ENCODE results near the gene NOP53. TPM values are rescaled to one million over a fixed set of nuclear protein-coding genes. Genes with fewer than 3 reads are reported as not detected.
A peak's percentile ranks its signal among the peaks of the same experiment; 100 is the strongest.
"Not testable (repeated sequence)": the region's sequence is repeated elsewhere in the genome, so short reads cannot be mapped to it uniquely, and the experiment has no call there.

NOP53 gene
- total and polyA plus RNA-seq, 5 experiments from 2014 or later = 266 to 882 (median 443) TPM

DNA sequence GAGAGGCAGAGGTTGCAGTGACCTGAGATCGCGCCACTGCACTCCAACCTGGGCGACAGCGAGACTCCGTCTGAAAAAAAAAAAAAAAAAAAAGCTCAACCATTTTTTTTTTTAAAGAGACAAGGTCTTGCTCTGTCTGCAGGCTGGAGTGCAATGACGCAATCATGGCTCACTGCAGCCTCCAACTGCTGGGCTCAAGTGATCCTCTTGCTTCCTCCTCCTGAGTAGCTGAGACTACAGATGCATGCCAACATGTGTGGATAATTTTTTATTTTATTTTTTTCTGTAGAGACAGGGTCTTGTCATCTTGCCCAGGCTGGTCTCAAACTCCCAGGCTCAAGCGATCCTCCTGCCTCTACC lies 21.8 kb upstream of the NOP53 start:
- Mint-ChIP-seq H3K27ac (no peak overlapping the region), H3K36me3 (no peaks in the 10 kb centered on the region), H3K27me3 (peaks cover 5 to 36% (median 26%) of the 10 kb centered on the region in 5 donors), H3K4me1 (peaks cover 0 to 6% (median 2%) of the 10 kb centered on the region in 4 donors), H3K9me3 (no peaks in the 10 kb centered on the region), H3K4me3 (no peak overlapping the region)
- ATAC-seq (peak in 1 of 2 donors; percentile 30), DNase-seq (no peak)
- POLR2A ChIA-PET = interaction anchor here (0.7 kb wide), 1 partner anchor 28 kb away, joined by 4 read pairs; no protein-coding TSS in a partner anchor

- Mint-ChIP-seq H3K4me3 (no peak overlapping the region), H3K27me3 (peaks cover 13 to 46% (median 35%) of the 10 kb centered on the region in 5 donors), H3K9me3 (no peaks in the 10 kb centered on the region), H3K27ac (no peak overlapping the region), H3K4me1 (peaks cover 12 to 24% (median 18%) of the 10 kb centered on the region in 4 donors), H3K36me3 (no peaks in the 10 kb centered on the region)
- ATAC-seq (no peak), DNase-seq (no peak)
- POLR2A ChIA-PET = no interaction called here
These were observed 19.5 kb upstream of the NOP53 start for GRCh38 chr19:47725759-47726401.

DNA sequence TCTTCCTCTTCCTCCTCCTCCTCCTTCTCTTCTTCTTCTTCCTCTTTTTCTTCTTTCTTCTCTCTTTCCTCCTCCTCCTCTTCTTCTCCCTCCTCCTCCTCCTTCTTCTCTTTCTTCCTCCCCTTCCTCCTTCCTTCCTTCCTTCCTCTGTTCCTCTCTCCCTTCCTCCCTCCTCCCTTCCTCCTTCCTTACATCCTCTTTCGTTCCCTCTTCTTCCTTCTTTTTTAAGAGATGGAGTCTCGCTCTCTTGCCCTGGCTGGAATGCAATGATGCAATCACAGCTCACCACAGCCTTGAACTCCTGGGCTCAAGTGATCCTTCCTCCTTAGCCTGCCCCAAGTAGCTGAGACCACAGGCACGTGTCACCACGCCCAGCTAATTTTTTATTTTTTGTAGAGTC lies 18.9 kb upstream of the NOP53 start:
- no peak for DNase-seq
- ATAC-seq = no peak
- Mint-ChIP-seq H3K9me3 (no peaks in the 10 kb centered on the region), H3K4me1 (peaks cover 12 to 24% (median 19%) of the 10 kb centered on the region in 4 donors), H3K4me3 (peak overlapping the region in 1 of 10 donors; percentile 38), H3K27me3 (peaks cover 14 to 46% (median 35%) of the 10 kb centered on the region in 5 donors), H3K27ac (no peak overlapping the region), H3K36me3 (no peaks in the 10 kb centered on the region)
- POLR2A ChIA-PET = no interaction called here

DNA sequence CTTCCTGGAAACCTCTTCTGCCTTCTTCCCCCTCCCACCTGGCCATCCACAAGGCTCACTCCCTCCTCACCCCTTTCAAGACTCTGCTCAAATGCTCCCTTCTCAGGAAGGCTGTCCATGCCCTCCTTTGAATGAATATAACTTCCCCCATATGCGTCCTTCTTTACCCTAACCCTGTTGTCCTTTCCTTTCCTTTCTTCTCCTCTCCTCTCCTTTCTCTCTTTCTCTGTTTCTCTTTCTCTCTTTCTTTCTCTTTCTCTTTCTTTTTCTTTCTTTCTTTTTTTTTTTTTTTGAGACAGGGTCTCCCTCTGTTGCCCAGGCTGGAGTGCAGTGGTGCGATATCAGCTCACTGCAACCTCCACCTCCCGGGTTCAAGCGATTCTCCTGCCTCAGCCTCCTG lies 17.1 kb upstream of the NOP53 start:
- Mint-ChIP-seq H3K4me3 (peak overlapping the region in 3 of 10 donors; percentile 30 to 58 (median 33)), H3K4me1 (peaks cover 12 to 24% (median 19%) of the 10 kb centered on the region in 4 donors), H3K27ac (peak overlapping the region in 1 of 10 donors; percentile 40), H3K27me3 (peaks cover 14 to 36% (median 29%) of the 10 kb centered on the region in 5 donors)
- ATAC-seq, DNase-seq, H3K9me3 Mint-ChIP-seq, POLR2A ChIA-PET, H3K36me3 Mint-ChIP-seq: not testable (repeated sequence)

DNA sequence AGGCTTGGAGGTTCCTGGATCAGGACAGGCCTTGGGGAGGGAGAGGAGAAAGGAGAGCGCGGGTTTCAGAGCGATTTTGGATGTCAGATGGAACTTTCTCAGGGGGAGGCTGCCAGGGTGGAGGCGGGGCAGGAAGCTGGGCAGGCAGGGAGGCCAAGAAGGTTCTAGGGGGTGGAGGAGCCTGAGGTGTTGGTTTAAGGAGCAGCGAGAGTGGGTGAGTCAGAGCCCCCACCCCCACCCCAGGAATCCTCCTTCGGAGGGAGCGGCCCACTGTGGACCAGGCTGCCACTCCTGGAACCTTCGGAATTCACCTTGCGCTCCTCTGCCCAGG lies 15.9 kb upstream of the NOP53 start:
- no peak for DNase-seq
- POLR2A ChIA-PET = no interaction called here
- Mint-ChIP-seq H3K27me3 (peaks cover 17 to 41% (median 35%) of the 10 kb centered on the region in 5 donors), H3K9me3 (no peaks in the 10 kb centered on the region), H3K4me1 (peaks cover 12 to 24% (median 19%) of the 10 kb centered on the region in 4 donors), H3K4me3 (peak overlapping the region; percentile 64 to 92 (median 77)), H3K36me3 (no peaks in the 10 kb centered on the region), H3K27ac (peak overlapping the region in 3 of 10 donors; percentile 25 to 73 (median 62))
- ATAC-seq = peak; percentile 50 to 51

- POLR2A ChIA-PET = no interaction called here
- H3K9me3 Mint-ChIP-seq = no peaks in the 10 kb centered on the region
- H3K4me3 Mint-ChIP-seq = peak overlapping the region; percentile 64 to 92 (median 78)
- peaks cover 12 to 24% (median 19%) of the 10 kb centered on the region in 4 donors for H3K4me1 Mint-ChIP-seq
- DNase-seq (peak in 1 of 10 donors; percentile 30), ATAC-seq (peak; percentile 50 to 76)
- H3K27ac Mint-ChIP-seq = no peak overlapping the region
- peaks cover 17 to 37% (median 35%) of the 10 kb centered on the region in 5 donors for H3K27me3 Mint-ChIP-seq
- H3K36me3 Mint-ChIP-seq = no peaks in the 10 kb centered on the region
These were observed 15.4 kb upstream of the NOP53 start for GRCh38 chr19:47729799-47730520.

DNA sequence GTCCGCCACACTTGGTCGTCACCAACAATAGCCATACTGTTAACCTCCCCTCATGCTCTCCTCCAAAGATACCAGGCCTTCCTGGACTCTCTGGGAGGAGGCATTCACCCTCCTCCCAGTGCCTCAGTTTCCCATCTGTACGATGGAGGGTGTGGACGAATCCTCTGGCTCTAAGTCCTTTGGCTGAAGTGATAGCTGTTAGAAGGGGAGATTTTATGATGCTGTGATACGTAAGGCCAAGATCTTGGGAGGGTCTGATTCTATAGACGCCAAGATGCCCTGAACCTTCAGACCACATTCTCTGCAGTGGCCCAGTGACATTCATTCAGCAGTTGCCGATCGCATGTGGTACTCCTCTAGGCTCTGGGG lies 14.8 kb upstream of the NOP53 start:
- ATAC-seq (peak in 1 of 2 donors; percentile 12), DNase-seq (no peak)
- Mint-ChIP-seq H3K27ac (no peak overlapping the region), H3K36me3 (no peaks in the 10 kb centered on the region), H3K27me3 (peaks cover 17 to 37% (median 35%) of the 10 kb centered on the region in 5 donors), H3K4me3 (peak overlapping the region in 8 of 10 donors; percentile 46 to 92 (median 60)), H3K9me3 (no peaks in the 10 kb centered on the region), H3K4me1 (peaks cover 12 to 24% (median 19%) of the 10 kb centered on the region in 4 donors)
- POLR2A ChIA-PET = no interaction called here

DNA sequence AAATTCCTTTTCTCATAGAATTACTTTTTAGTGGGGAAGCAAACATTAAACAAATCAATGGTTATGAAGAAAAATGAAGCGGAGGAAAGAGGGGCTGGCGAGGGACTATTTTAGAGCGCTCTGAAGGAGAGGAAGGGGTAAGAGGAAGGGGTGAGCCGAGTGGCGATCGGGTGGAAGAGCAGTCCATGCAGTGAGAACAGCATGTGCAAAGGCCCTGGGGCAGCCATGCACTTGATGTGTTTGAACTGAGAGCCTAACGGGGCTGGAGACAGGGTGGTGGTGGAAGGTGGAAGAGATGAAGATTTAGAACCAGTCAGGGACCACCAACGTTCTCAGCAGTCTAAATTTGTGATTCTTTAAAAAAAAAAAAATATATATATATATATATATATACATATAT lies 14.4 kb upstream of the NOP53 start:
- ATAC-seq (no peak), DNase-seq (no peak)
- POLR2A ChIA-PET = interaction anchor here (0.6 kb wide), 1 partner anchor 73 kb away, joined by 3 read pairs; no protein-coding TSS in a partner anchor
- no peaks in the 10 kb centered on the region for H3K36me3 Mint-ChIP-seq
- H3K27me3 Mint-ChIP-seq = peaks cover 17 to 36% (median 35%) of the 10 kb centered on the region in 5 donors
- peak overlapping the region in 1 of 10 donors; percentile 43 for H3K27ac Mint-ChIP-seq
- peaks cover 12 to 24% (median 19%) of the 10 kb centered on the region in 4 donors for H3K4me1 Mint-ChIP-seq
- H3K4me3 Mint-ChIP-seq = peak overlapping the region in 3 of 10 donors; percentile 60 to 78 (median 60)
- no peaks in the 10 kb centered on the region for H3K9me3 Mint-ChIP-seq

- Mint-ChIP-seq H3K4me1 (peaks cover 2 to 6% (median 4%) of the 10 kb centered on the region in 4 donors), H3K27me3 (peaks cover 7 to 14% (median 10%) of the 10 kb centered on the region in 5 donors), H3K36me3 (no peaks in the 10 kb centered on the region), H3K4me3 (no peak overlapping the region), H3K27ac (no peak overlapping the region), H3K9me3 (no peaks in the 10 kb centered on the region)
- DNase-seq (no peak), ATAC-seq (no peak)
- POLR2A ChIA-PET = no interaction called here
These were observed 10.2 kb upstream of the NOP53 start for GRCh38 chr19:47735131-47735530.

DNA sequence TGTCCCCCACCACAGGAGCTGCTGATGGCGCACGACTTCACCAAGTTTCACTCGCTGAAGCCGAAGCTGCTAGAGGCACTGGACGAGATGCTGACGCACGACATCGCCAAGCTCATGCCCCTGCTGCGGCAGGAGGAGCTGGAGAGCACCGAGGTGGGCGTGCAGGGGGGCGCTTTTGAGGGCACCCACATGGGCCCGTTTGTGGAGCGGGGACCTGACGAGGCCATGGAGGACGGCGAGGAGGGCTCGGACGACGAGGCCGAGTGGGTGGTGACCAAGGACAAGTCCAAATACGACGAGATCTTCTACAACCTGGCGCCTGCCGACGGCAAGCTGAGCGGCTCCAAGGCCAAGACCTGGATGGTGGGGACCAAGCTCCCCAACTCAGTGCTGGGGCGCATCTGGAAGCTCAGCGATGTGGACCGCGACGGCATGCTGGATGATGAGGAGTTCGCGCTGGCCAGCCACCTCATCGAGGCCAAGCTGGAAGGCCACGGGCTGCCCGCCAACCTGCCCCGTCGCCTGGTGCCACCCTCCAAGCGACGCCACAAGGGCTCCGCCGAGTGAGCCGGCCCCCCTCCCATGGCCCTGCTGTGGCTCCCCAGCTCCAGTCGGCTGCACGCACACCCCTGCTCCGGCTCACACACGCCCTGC lies 4.4 kb upstream of the NOP53 start:
- Mint-ChIP-seq H3K27me3 (peaks cover 0 to 2% (median 0%) of the 10 kb centered on the region in 5 donors), H3K27ac (no peak overlapping the region), H3K36me3 (peaks cover 0 to 4% (median 0%) of the 10 kb centered on the region in 3 donors), H3K4me3 (no peak overlapping the region), H3K4me1 (peaks cover 8 to 26% (median 15%) of the 10 kb centered on the region in 4 donors), H3K9me3 (no peaks in the 10 kb centered on the region)
- DNase-seq (no peak), ATAC-seq (no peak)
- POLR2A ChIA-PET = interaction anchor here (0.6 kb wide), 1 partner anchor 304 kb away, joined by 3 read pairs; no protein-coding TSS in a partner anchor

DNA sequence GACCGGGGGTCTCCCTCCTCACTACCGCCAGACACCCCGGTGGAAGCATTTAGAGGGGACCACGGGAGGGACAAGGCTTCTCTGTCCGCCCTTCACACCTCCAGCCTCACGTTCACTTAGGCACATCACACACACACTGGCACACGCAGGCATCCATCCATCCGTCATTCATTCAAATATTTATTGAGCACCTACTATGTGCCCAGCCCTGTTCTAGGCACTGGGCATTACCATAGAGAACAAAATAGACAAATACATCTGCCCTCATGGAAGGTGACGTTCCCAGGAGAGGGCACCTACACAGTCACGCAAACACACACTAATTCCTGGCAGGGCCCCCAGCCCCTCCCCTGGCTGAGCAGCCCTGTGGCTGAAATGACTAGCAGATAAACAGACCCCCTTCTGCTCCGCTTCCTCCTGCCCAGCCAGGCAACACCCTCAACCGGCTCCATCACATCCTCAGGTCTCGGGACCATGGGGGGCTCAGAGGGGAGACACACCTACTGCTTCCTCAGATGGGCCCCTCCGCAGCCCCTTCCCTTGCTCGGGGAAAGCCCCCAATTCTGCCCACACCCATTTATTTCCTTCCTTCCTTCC lies 3.7 kb upstream of the NOP53 start:
- DNase-seq = no peak
- Mint-ChIP-seq H3K4me1 (peaks cover 8 to 29% (median 16%) of the 10 kb centered on the region in 4 donors), H3K9me3 (no peaks in the 10 kb centered on the region), H3K27me3 (peaks cover 0 to 2% (median 0%) of the 10 kb centered on the region in 5 donors), H3K4me3 (peak overlapping the region in 6 of 10 donors; percentile 31 to 70 (median 51)), H3K27ac (peak overlapping the region in 1 of 10 donors; percentile 22), H3K36me3 (peaks cover 0 to 4% (median 0%) of the 10 kb centered on the region in 3 donors)
- POLR2A ChIA-PET = no interaction called here
- no peak for ATAC-seq

DNA sequence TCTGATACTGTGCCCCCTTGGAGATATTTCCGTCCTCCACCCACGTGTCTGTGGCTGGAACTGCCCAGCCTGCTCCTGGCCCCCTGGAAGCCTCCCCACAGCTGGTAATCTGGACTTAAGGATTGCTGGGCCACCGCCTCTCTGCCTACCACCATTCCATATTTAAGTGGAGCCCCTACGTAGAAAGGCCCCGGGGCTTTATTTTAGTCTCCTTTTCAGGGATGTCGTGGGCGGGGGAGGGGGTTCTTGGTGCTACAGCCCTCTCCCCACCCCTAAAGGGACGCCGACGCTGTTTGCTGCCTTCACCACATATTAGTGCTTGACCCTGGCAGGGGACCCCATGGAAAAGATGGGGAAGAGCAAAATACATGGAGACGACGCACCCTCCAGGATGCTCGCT lies 2.7 kb upstream of the NOP53 start:
- POLR2A ChIA-PET = no interaction called here
- peaks cover 0 to 8% (median 2%) of the 10 kb centered on the region in 3 donors for H3K36me3 Mint-ChIP-seq
- ATAC-seq = no peak

More for the DNA sequence above, 2.7 kb upstream of the NOP53 start:
- Mint-ChIP-seq H3K4me1 (peaks cover 8 to 35% (median 19%) of the 10 kb centered on the region in 4 donors), H3K9me3 (no peaks in the 10 kb centered on the region), H3K27me3 (peaks cover 0 to 2% (median 0%) of the 10 kb centered on the region in 5 donors), H3K4me3 (peak overlapping the region; percentile 24 to 98 (median 48)), H3K27ac (peak overlapping the region in 2 of 10 donors; percentile 33 to 88)
- no peak for DNase-seq

Data from naive thymus-derived CD8-positive, alpha-beta T cell (primary cell).